Measurements from ENCODE around the gene COL9A1. TPM values are rescaled to one million over a fixed set of nuclear protein-coding genes. Genes with fewer than 3 reads are reported as not detected.

The COL9A1 gene
- total RNA-seq, 1 experiment from 2014 or later, result not detected

- no peak for DNase-seq (ENCODE audit: low spot score)
Measured at GRCh38 chr6:70234561-70235236, 68.2 kb downstream of the COL9A1 start.

GRCh38 chr6:70231311-70231710, 71.6 kb downstream of the COL9A1 start:
- DNase-seq (ENCODE audit: low spot score), result no peak

GRCh38 chr6:70225055-70225454, 77.8 kb downstream of the COL9A1 start:
- no peak for DNase-seq (ENCODE audit: low spot score)

GRCh38 chr6:70222439-70222749, 80.5 kb downstream of the COL9A1 start:
- no peak for DNase-seq (ENCODE audit: low spot score)

GRCh38 chr6:70221715-70222438, 81.0 kb downstream of the COL9A1 start:
- no peak for DNase-seq (ENCODE audit: low spot score)

DNA sequence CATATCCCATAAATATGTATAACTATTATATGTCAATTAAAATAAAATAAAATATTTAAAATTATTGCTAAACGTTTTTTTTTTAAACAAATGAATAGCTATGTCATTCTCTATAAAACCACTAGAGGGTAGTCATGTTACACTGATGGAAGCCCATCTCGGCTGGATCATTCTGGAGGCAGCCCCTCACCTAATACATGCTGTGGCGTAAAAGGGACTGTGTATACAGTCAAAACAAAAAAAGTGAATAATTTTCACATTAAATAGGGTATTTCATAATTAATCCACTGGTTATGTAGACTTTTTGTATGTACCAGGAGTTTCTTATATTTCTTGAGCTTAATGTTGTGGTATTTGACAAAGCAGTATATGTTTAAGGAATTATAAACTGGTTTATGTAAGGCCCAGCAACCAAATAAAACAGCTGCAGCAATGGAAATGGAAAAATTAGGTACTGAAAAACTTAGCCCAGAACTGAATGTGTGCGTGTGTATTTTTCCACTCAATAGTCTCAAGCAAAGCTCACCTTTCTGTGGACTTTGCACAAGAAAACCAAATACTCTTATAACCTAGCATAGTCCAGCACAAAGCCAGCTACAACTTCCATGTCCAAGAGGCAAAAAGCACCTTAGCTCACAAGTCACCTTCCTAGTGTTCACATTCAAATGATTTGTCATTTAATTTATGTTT, 81.7 kb downstream of the COL9A1 start:
- DNase-seq (ENCODE audit: low spot score), result peak; percentile 8

DNA sequence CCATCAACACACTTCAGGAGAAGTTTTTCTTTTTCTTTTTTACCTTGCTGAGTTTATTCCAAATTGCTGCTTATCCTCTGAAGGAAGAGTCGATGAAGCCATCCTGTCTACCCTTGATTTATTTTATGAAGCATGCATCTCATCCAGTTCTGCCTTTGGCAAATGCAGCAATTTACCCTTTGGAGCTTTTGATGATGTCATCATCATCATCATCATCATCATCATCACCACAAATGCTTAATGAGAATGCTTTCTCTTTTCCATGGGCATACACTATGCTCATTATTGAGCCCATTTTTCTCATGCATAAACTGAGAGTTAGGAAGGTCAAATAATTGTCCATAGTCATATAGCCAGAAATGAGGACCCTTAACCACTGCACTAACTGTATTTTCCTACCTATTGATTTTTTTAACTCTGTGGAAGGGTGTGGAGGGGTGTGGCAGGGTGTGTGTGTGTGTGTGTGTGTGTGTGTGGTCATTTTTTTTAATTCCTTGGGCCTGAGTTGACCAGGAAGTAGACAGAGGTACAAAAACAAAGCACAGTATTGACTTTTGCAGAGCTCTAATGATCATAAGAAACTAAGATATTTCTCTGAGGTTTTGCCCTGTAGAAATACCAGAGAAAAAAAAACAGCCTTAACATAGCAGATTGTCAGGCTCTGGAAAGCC, 82.8 kb downstream of the COL9A1 start:
- no peak for DNase-seq (ENCODE audit: low spot score)

- no peak for DNase-seq (ENCODE audit: low spot score)
Measured at GRCh38 chr6:70216767-70217166, 86.1 kb downstream of the COL9A1 start.

DNA sequence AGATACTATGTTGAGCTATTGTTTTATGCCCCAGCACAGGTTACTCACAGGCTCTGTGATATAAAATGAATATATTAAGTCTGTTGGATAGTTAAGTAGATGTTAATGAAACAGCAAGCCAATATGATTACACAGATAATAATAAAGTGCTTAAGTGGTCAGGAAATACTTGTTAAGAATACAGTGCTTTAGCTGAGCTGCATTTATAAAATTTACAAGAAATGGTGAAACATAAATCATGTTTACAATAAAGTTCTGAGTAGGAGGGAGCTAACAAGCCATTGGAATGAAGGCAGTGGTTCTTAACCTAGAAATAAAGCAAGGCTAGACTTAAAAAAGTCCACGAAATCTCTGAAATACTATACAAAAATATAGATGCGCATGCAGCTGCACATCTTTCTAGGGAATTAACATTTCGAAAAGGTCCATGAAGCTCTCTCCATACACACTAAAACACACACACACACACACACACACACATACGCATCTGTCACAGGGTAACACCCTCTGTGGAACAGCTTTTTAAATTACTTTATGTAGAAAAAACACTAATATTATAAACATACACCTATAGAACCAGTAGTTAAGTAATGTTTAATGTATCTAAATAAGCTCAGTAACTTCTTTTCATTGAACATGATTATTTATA, 87.3 kb downstream of the COL9A1 start:
- no peak for DNase-seq (ENCODE audit: low spot score)

GRCh38 chr6:70210462-70210861, 92.4 kb downstream of the COL9A1 start:
- peak; percentile 1 for DNase-seq (ENCODE audit: low spot score)

DNA sequence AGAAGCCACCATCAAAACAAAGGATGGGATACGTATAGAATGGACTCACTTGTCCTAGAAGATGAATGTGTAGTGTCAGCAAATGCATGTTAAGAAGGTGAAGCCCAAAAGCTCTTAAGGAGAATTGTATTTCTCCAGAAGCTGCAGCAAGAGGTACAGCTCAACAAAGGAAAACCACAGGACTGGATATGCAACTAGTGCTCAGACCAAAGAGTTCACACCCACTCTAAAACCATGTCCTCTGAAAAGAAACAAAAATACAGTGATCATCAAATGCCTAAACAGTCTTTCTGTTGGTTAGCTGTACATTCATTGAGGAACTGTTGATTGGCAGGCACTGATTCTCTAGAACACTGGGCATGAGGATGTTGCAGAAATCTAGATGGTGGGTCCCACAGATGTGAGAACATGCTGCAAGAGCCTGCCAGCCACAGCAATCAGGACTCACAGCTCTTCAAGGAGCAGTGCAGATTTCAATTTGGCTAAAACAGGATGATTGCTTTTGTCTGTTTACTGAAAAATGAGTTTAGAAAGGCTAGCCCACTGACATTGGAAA, 94.6 kb downstream of the COL9A1 start:
- DNase-seq (ENCODE audit: low spot score), result no peak

DNA sequence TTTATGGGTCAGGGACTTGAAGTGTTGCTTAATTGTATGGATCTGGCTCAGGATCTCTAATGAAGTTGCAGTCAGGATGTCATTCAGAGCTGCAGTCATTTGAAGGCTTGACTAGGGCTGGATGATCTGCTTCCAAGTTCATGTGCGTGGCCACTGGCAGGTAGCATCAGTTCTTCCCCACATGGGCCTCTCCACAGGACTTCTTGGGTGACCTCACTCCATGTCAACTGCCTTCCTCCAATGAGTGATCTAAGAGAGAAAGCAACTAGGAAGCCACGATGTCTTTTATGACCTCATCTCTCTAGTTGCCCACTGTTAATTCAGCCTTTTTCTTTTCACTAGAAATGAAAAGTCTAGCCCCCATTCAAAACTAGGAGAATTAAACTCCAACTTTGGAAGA, 104.1 kb downstream of the COL9A1 start:
- DNase-seq (ENCODE audit: low spot score), result no peak

- no peak for DNase-seq (ENCODE audit: low spot score)
Measured at GRCh38 chr6:70196531-70196930, 106.4 kb downstream of the COL9A1 start.

GRCh38 chr6:70194421-70194820, 108.5 kb downstream of the COL9A1 start:
- DNase-seq (ENCODE audit: low spot score), result no peak

DNA sequence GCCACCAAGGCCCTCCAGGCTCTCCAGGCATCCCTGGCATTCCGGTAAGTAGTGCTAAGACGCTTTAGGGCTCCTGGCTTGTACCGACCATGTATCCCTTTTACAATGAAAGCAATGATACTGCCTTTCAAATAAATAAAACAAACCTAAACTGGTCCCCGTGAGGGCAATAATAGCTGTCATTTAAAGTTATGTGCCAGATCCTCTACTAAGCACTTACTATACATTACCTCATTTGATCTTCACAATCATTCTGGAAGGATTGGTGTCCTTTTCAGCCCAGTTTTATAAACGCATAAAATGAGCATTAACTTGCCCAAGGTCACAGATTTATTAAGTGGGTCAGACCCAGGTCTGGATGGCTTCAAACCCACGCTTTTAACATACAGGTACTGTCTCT, 114.7 kb downstream of the COL9A1 start:
- no peak for DNase-seq (ENCODE audit: low spot score)

- DNase-seq (ENCODE audit: low spot score), result no peak
Measured at GRCh38 chr6:70186461-70186860, 116.4 kb downstream of the COL9A1 start.

GRCh38 chr6:70184723-70185122, 118.2 kb downstream of the COL9A1 start:
- no peak for DNase-seq (ENCODE audit: low spot score)

DNA sequence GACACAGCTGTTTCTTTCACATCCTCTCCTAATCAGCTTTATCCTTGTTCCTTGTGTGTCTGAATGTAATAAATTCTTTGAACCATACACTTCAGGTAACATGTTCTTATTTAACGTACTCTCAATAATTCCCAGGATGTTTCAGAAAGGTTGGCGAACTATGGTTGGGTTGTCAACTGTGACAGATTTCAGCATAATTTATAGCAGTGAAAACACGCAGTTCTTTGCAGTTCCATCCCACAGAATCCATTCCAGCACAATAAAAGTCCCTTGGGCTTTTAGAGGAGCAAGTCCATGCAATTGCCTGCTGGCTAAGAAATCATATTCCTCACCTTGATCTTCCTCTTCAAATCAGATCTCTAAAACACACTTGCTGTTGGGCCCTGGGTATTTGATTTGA, 119.3 kb downstream of the COL9A1 start:
- no peak for DNase-seq (ENCODE audit: low spot score)

- no peak for DNase-seq (ENCODE audit: low spot score)
Measured at GRCh38 chr6:70180901-70181599, 121.8 kb downstream of the COL9A1 start.

GRCh38 chr6:70180183-70180900, 122.5 kb downstream of the COL9A1 start:
- no peak for DNase-seq (ENCODE audit: low spot score)
